GM13976 (cell line): Measurements from ENCODE around the gene VARS1.
A peak's percentile ranks its signal among the peaks of the same experiment; 100 is the strongest.

Experiments used
- DNase-seq: peaks from one replicate; pipeline ENCODE4 v3.0.0; 2012; ENCODE audit warnings: low spot score
- CTCF ChIP-seq: IDR thresholded peaks from 2 replicates; pipeline ENCODE4 v1.5.1; 2012; ENCODE audit warnings: borderline replicate concordance, mild to moderate bottlenecking; ENCODE audit not compliant: insufficient read depth; ENCODE audit errors: extremely low read depth, missing control alignments, control extremely low read depth
- in situ Hi-C: fragments of 300-500 bp; cut with MboI; formaldehyde crosslinking; loops from one replicate; pipeline ENCODE4 v1.12.0; 2022; ENCODE audit warnings: low sequenced_read_pairs, mixed read lengths, inconsistent platforms; ENCODE audit not compliant: unreplicated experiment

VARS1 gene

GRCh38 chr6:31780507-31781243 lies 14.9 kb downstream of the VARS1 start:
- no peak for TF ChIP-seq CTCF
- DNase-seq = no peak
- in situ Hi-C loops = no loop called here

- no peak for DNase-seq
- no peak for TF ChIP-seq CTCF
- in situ Hi-C loops = no loop called here
Measured at GRCh38 chr6:31779908-31780307, 15.6 kb downstream of the VARS1 start.

GRCh38 chr6:31778999-31779885 lies 16.3 kb downstream of the VARS1 start:
- TF ChIP-seq CTCF = no peak
- no peak for DNase-seq
- in situ Hi-C loops = no loop called here

GRCh38 chr6:31778193-31778592 lies 17.4 kb downstream of the VARS1 start:
- in situ Hi-C loops = no loop called here
- TF ChIP-seq CTCF = no peak
- no peak for DNase-seq

GRCh38 chr6:31777667-31778050 lies 17.9 kb downstream of the VARS1 start:
- TF ChIP-seq CTCF = no peak
- DNase-seq = no peak
- in situ Hi-C loops = no loop called here

- no peak for TF ChIP-seq CTCF
- peak; percentile 95 for DNase-seq
- in situ Hi-C loops = no loop called here
Measured at GRCh38 chr6:31776989-31777666, 18.4 kb downstream of the VARS1 start, which contains the start of gene VWA7. VWA7 (minus strand) TSS chr6:31777328; CDS start chr6:31776779, 549 bp downstream.
